GM21360 (cell line): ENCODE data around the gene RGMA.

Source experiments
- ATAC-seq: cut with Tn5 transposase; IDR thresholded peaks from one replicate; pipeline ENCODE4 v1.9.1; 2021; ENCODE audit warnings: mild to moderate bottlenecking, moderate library complexity; ENCODE audit not compliant: unreplicated experiment

Gene RGMA

DNA sequence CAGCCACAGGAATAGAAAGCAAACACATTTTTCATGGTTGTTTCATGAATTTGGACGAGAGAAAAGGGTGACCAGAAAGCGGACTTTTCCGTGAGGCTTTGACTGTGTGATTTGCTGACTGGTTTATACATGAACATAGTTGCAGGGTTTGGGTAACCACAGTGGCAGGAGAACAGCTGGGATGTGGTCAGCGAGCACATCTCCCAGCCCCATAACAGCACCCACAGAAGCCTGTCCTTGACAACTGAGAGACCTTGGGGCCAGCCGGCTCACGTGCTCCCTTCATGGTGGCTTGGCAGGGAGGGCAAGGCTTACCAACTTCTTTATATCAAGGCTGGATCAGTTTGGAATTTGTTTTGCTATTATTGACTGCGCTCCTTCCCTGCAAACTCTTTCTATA, 13.2 kb upstream of the RGMA start:
- no peak for ATAC-seq

DNA sequence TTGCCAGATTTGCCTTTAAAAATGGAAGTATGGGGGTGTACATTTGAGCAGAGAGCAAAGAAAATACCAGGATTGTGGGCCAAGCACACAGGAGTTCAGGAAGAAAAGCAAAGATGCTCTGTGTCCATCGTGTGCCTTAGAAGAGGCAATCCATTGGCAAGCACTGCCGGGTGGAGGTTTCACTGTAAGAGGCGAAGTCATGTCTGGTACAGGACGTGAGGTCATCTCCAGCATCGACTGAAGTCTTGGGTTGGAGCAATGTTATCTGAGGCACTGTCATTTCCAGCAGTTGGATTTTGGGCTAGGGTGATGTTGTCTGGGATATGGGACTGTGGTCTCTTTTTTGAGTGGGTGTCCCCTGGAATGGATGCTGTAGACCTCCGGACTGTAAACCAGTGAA, 4.8 kb upstream of the RGMA start:
- no peak for ATAC-seq

DNA sequence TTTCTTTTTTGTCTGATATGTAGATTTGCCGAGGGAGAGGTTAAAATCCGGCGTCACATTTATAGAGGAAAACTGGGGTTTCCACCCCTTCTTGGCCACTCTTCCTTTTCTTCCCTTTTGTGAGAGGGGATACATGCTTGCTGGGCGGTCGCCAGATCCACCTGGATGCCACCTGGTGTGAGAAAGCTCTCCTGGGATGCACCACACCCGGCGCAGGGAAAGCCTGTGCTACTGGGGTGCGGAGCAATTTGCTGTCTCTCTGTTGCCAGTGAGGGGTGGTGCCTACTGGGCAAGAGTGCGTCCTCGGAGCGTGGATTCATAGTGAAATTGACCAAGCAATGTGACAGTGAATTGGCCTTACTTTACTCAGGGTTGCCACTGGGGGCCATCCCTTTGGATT, 2.5 kb upstream of the RGMA start:
- ATAC-seq, result no peak

DNA sequence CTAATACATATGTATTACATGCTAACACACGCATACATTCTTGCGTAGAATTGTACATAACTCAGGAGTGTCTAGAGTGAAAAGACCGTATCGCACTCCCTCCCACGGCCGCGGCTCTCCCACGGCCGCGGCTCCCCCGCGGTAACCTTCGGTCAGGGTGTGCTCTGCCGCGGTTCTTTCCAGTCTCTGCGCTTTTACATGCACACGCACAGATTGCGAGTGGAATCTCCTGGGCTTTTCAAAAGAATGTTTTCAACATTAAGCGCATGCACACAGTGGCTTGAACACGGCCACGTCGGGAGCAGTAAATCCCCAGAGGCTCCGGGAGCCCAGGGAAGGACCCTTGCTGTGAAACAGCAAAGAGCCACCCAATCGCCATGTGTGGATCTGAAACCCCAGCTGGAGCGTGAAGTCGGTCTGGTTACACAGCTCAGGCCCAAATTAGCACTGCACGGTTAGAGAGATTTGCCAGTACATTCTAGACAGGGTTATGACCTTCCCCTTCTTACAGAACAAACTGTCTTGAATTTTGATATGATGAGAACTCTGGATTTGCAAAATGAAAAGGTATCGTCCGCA, 805 bp upstream of the RGMA start:
- no peak for ATAC-seq

DNA sequence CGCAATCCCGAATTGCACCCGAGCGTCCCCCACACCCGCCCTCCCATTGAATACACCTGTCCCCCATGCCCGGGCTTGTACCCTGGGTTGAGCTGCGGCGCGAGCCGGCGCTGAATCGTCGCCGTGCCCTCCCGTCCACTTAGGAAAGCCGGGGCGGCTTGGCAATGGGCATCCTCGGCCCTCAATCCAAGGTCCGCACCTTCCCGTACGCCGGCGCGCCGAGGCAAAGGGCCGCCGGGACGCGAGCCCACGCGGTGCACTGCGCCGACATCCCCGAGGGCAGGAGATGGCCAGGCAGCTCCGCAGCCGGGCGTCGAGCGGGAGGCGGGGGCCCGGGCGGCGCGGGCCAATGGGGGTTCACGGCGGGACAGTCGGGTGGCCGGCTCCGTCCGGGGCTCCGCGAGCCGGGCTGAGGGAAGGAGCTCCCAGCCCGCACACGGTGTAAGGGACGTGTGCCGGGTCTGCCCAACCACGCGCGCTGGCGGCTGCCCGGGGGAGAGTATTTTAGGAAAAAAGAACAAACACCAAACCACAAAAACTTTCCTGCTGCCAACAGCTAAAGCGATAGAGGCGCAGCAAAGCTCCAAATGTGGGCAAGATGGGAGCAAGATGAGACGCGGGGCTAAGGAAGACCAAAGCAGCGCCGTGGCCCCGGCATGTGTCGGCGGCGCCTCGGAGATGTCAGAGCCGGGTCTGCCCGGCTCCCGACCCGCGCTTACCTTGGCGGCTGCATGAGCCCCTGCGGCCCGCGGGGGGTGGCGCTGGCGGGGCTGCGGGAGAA, 621 bp downstream of the RGMA start:
- ATAC-seq, result peak; percentile 28

DNA sequence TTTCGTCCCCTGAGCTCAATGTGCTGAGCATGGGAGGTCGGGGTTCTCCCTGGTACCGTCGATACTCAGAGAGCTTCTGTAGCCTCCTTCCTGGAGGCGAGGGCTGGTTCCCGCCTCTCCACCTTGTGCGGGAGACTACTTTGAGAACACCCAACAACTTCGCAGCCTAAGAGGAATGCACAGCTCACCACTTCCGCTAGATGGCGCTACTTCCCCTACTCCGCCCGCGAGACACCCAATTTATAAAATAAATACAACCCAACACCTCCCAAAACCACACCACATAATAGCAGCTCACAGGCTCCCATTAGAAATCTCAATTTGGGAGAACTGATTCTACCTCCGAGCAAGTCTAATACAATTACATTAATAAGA, 1.2 kb downstream of the RGMA start:
- ATAC-seq, result peak; percentile 64

DNA sequence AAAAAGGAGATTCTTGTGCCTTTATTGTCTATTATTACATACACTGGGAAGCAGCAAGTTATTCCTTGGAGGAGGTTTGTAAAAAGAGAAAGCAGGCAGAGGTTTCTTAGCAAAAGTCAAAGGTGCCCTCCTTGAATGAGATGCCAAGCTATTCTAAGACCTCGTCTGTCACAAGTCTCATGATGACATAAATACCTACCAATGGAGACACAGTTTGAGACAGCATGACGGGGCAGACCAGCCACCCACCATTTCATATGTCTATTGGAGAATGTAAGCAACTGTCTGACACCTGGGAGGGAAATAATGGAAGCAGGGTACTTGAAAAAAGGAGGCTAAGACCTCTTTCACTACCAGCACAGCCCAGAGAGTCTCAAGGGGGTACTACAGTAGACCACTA, 2.2 kb downstream of the RGMA start:
- no peak for ATAC-seq

DNA sequence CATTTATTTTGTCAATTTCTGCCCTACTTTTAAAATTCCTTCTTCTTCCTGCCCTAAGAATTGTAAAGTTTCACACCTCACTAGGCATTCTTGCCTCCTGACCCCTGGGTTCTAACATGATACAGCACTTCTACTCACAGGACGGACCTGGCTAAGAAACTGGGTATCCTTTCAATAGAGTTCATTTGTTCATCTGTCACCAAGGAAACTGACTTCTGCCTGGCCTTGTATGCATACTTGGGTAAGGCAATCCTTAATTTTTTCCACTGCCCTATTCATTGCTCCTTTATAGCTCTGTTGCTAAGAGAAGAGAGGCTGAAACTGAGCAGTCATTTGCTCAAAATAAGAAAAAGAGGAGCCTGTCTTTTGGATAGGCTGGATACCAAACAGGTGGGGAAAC, 3.3 kb downstream of the RGMA start:
- no peak for ATAC-seq

DNA sequence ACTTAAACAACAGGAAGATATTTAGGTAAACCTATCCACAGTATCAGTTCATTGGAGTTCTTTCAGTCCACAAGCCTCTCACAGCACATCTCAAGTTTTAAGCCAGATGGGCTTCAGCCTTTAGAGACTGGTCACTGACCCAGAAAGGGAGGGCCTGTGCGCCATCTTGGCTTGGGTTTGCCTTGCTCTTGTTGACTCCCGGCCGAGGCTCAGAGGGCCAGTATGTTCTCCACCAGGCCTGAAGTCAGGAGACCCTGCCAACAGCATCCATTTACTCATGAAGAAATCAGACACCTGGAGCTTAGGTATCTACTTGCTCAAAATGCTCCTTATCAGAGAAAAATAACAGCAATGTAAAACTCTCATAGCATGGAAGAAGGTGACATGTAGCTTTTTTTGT, 6.2 kb downstream of the RGMA start:
- no peak for ATAC-seq

DNA sequence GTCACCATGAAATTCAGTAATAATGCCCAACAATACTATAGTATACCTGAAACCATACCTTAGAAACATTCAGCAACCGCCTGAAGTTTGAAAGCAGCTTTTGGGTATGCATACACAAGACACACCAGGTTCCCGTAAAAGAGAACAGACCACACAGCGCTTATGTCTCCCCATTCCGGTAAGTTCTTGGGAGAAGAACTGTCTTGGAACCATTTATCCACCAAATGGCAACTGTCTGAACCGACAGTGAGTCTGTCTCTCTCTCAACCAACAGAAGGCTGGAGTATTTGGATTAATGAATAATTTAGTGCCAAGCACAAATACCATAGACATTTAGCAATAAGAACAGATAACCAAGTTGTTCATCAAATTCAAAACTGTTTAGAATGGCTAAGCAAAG, 7.6 kb downstream of the RGMA start:
- ATAC-seq, result no peak

DNA sequence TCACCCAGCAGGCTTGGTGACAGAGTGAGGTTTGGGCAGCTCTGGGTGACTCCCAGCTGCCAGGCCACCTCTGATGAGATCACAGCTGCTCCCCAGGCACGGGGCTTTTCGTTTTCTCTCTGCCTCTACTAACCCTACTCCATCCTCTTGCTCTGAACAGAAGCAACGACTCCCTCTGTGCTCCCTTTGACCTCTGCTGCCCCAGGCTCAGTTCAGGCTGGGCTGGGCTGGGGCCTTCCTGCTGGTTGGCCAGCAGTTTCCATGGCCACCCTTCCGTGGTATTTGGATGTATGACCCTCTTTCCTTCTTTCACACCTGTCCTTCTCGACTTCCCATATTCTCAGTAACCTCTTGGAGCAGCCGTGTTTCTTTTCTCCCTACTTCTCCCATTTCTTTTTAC, 8.6 kb downstream of the RGMA start:
- no peak for ATAC-seq

DNA sequence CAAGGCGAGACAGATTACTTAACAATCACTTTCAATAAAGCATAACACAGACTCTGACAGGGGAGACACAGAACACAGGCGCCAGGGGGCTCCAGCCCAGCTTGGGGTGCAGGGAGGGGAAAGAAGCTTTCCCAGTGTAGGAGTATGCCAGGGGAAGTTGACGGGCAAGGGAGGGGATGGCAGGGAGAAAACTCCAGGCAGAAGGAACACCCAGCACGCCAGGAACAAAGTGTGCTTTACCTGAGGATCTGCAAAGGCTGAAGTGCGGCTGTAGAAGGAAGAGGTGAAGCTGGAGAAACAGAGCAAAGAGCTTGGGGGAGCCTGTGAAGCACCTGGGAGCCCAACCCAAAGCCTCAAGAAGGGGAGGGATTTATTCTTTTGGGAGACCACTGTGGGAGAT, 12.1 kb downstream of the RGMA start:
- ATAC-seq, result no peak

DNA sequence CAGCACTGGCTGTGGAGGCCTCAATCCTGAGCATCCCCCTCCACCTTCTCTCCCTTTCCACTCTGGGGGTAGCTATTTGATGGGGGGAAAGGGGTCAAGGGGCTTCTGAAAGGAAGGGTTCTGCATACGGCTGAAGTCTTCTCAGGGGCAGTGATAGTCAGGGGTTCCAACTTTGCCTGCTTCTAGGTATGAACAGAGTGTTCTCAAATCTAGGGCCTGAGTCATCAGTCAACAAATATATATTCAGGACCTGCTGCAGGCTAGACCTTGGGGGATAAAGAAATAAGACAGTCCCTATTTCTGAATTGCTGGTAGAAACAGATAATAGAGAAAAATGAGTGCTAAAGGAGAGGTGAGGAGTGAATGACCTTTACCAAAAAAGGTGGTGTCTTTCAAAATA, 12.8 kb downstream of the RGMA start:
- no peak for ATAC-seq

DNA sequence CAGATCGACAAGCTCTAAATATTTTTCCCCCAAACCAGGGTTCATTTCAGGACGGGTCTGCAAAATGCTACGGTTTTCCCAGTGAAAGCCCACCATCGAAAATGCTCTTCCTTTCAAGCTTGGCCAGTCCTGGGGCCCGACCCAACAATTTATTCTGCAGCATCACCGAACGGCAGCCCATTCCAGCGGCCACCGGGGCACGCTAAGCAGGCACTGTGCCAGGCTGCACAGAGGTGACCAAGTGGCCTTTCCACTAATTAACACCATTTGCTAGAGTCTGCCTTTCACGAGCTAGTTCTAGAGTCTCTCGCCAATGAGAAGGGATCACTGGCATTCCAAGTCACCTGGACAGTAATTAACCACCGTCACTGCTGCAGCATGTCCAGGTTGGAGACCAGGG, 14.4 kb downstream of the RGMA start:
- ATAC-seq, result no peak

DNA sequence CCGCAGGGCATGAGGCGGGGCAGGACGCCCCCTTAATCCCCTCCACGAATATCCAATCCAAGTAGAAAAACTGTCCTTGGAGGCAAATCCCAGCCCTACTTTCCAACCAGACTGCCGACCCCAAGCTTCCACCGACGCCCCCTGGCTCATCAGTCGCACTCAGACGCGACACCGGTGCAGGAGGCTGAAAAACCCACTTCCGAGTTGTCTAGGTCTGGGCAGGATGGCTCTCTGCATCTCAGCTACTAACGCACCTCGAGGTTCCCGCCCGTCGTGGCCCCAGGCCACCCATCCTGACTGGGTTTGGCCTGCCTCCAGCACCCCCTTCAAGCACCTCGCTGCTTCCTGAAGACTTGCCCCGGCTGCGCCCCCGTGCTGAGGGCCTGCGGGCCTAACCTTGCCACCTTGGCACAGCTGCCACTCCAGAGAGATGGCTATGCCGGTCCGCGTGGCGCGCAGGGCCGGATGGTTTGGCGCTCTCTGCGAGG, 15.5 kb downstream of the RGMA start:
- no peak for ATAC-seq

DNA sequence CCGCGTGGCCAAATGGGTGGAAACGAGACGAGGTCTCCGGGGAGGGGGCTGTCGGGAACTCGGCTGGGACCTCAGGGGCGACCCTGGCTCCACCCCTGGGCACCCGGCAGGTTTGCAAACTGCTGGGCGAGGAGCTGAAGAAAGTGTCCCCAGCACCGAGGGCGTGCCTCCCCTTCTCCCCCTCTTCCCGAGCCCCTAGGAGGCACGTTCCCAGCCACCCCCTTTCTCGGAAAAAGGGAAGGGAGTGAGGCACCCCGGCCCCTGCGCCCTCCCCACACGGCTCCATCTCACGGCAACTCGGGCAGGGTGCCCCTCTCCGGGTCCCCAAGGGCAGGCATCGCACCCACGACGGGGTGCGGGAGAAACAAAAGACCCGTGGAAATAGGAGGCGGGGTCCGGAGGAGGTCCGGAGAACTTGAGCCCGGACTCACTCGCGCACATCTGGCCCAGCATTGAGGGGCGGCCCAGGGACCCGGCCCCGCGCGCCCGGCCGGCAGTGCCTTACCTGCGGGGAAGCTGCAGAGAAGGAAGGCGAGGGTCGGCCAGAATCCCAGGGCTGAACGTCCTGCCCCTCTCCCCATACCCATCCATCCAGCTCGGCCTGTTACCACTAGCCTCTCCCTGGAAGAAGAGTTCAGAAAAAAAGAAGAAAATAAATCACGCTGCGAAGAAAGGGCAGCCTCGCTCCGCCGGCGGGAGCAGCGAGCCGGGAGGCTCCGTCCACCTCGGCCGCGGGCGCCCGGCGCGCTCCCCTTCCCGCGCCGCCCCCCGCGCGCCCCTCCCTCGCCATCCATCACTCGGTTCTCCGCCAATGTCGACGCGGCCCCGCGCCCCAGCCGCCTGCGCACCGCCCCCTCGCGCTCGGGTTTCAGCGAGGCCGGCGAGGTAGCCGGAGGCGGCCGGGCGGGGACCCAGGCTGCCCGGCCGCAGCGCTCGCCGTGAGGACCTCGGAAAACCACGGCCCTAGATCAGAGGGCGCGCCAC, 16.3 kb downstream of the RGMA start:
- no peak for ATAC-seq

DNA sequence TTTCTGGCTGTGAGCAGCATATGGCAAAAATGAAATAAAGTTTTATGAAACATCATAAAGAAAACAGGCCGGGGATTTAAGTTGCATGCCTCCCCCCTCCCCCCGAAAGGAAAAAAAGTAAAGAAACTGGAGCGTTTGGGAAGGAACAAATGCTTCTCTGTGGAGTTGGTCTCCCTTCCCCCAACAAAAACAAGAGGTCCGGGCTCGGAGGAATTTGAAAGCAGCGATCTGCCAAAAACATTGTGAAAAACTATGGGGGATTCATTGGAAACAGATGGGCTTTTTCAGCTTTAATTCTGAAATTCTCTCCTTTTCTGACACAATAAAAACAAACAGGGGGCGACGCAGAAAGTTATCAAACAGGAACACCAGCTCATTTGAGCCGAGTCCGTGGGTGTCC, 17.0 kb downstream of the RGMA start:
- ATAC-seq, result no peak

DNA sequence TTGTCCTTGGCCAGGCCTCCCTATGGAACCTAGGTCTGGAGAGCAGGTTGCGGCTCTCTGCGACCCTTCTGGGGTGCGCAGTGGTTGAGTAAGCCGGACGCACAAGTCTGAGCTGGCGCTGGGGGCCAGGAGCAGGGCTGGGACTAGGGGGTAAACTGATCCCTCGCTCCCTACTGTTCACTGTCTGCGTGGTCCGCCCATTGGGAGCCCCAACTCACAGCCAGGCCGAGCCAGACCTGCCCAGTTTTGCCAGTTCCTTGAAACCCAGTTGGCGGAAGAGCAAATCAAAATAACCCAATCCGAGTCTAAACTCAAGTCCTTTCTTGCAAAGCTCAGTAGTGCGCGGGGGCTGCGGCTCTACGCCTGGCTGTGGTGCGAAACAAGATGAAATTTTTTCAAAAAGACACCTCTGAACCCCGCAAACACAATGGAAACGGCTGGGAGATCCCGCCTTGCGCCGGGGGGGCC, 17.5 kb downstream of the RGMA start:
- ATAC-seq, result no peak

DNA sequence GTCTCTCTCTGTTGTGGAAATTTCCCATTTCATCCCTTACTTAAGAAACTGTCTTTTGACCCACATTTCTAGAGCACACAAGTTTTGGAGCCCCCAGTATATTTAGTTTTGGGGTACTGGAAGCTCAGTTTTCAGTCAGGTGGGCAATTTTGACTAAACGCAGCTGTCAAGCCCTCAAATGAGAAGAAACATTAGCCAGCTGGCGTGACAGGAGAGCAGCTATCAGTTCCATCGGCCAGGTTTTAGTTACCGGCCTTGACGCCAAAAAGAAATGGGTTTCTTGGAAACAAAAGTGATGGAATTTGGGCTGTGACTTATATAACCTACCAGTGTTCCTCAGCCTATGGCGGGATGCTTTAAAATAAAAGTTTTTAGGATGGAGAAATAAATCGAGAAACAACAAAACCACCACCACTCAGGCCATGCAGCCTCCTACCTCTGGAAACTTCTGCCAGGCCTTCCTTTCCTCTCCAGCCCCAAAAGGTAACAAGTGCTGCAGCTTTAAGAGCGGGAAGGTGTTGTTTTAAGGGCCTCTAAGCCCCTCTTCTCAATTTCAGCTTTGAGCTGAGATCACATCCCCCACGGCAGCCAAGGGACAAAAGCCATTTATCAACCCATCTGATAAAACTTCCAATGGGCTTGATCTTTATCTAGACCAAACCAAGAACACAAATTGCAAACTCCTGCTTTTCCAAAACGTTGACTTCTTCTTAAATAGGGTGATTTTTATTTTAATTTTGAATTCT, 18.3 kb downstream of the RGMA start:
- no peak for ATAC-seq

DNA sequence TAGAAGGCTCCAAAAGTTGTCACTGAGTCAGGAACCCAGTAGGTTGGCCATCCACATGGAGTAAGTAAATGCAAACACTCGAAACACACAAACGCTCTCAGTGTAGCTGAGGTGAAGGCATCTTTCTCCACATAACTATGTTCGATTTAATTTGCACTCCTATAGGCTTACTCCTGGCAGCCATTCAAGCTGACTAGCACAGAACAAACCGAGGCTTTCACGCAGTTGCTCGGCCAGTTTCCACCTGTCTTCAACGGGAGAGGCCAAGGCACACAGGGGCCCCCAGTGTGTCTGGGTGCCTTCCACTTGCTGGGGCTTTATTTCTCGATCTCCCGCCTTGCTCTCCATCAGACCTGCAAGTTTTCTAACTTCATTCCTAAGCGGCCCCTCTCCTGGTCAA, 18.9 kb downstream of the RGMA start:
- no peak for ATAC-seq
